ENCODE measurements around the gene NOL9. TPM values are rescaled to one million over a fixed set of nuclear protein-coding genes. Genes with fewer than 3 reads are reported as not detected.

The NOL9 gene
- total and polyA plus RNA-seq, 2 of the 13 experiments (the other 11 are each of a cell fraction or from before 2014, with no cell fraction given), result 18.0 to 24.7 TPM

DNA sequence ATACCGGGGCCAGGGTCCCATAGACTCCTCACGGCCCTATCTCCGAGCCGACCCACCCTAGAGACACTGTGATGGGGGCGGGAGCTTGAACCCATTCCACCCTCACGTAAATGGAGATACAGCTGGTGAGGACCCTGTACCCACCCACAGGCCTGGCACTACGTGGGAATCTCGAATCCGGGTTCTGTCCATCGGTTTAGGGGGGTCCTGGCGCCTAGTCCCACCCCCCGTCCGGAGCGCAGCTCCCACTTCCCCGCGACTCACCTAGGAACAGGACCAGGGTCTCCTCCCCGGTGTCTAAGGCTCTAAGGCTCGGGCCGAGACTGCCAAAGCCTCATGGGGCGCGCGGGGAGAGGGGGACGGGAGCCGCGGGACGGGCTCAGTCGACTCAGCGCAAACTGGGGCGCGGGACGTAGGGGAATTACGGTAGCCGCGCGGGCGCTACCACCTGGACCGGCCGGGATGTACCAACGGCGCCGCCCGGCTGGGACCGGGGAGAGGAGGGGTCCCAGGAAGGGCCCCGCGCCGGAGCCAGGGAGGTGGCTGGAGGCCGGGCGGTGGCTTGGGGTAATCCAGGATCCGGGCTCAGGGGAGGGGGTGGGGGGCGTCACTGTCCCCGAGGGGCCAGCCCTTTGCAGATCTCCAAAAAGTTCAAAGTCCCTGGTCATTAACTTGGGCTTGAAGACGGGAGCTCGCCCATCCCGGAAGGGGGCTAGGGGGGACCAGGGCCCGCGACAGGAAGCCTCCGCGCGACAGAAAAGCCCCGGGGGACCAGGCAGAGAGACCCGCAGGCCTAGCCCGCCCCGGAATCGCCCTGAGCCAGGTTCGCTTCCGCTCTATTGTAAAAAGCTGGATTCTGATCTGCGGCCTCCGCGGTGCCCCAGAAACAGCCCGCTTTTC lies 63.9 kb downstream of the NOL9 start (continued):
- TF ChIP-seq MYPOP (CRISPR knock-in tag; IDR thresholded peaks at IDR 0.05), result 0 out of 2 replicates have a peak, but pooled peaks have one; percentile 71
- TF ChIP-seq KMT2B (CRISPR knock-in tag; IDR thresholded peaks at IDR 0.05), result peak; percentile 34; the same call in 1 of the 2 replicates
- TF ChIP-seq ARID2 (CRISPR knock-in tag; IDR thresholded peaks at IDR 0.05; ENCODE audit: borderline replicate concordance), result peak; percentile 80
- TF ChIP-seq ZNF615 (CRISPR knock-in tag; IDR thresholded peaks at IDR 0.05; ENCODE audit: borderline replicate concordance), result no peak
- TF ChIP-seq HNRNPLL (IDR thresholded peaks at IDR 0.05; ENCODE audit: low read depth, low read length, poor library complexity, severe bottlenecking), result peak; percentile 84
- peak; percentile 55; the same call in 1 of the 2 replicates for TF ChIP-seq ZNF230 (CRISPR knock-in tag; IDR thresholded peaks at IDR 0.05)
- TF ChIP-seq YEATS2 (CRISPR knock-in tag; IDR thresholded peaks at IDR 0.05; ENCODE audit: borderline replicate concordance), result no peak
- no peak for TF ChIP-seq ZNF296 (CRISPR knock-in tag; conservative IDR thresholded peaks at IDR 0.05)
- TF ChIP-seq PHF5A (CRISPR knock-in tag; IDR thresholded peaks at IDR 0.05; ENCODE audit: low read depth, unreplicated experiment), result no peak
- TF ChIP-seq PITX1 (CRISPR knock-in tag; IDR thresholded peaks at IDR 0.05), result peak; percentile 47; the same call in 1 of the 2 replicates
- peak; percentile 80 for TF ChIP-seq RBFOX2 (IDR thresholded peaks at IDR 0.05; ENCODE audit: low read depth, low read length)
- no peak for TF ChIP-seq ZNF33B (CRISPR knock-in tag; IDR thresholded peaks at IDR 0.05)
- TF ChIP-seq RFX5 (IDR thresholded peaks at IDR 0.05; ENCODE audit: low read depth, low read length), result no peak
- no peak for TF ChIP-seq ZEB1 (IDR thresholded peaks at IDR 0.05; ENCODE audit: insufficient replicate concordance, low read depth)
- no peak for TF ChIP-seq ZNF317 (CRISPR knock-in tag; IDR thresholded peaks at IDR 0.05)
- no peak for TF ChIP-seq MEIS2 (CRISPR knock-in tag; IDR thresholded peaks at IDR 0.05)
- no peak for TF ChIP-seq BRCA1 (CRISPR knock-in tag; IDR thresholded peaks at IDR 0.05)
- no peak for TF ChIP-seq ZNF280D (CRISPR knock-in tag; IDR thresholded peaks at IDR 0.05)
- 0 out of 2 replicates have a peak, but pooled peaks have one; percentile 50 for TF ChIP-seq SNAPC2 (CRISPR knock-in tag; IDR thresholded peaks at IDR 0.05)
- TF ChIP-seq HNRNPH1 (optimal IDR thresholded peaks at IDR 0.05; ENCODE audit: low read depth, low read length), result no peak
- 0 out of 2 replicates have a peak, but pooled peaks have one; percentile 50 for TF ChIP-seq ZNF232 (CRISPR knock-in tag; IDR thresholded peaks at IDR 0.05; ENCODE audit: borderline replicate concordance)
- TF ChIP-seq ZNF607 (CRISPR knock-in tag; IDR thresholded peaks at IDR 0.05; ENCODE audit: borderline replicate concordance), result 0 out of 2 replicates have a peak, but pooled peaks have one; percentile 32
- no peak for TF ChIP-seq ZNF44 (CRISPR knock-in tag; IDR thresholded peaks at IDR 0.05)
- TF ChIP-seq RFX3 (CRISPR knock-in tag; IDR thresholded peaks at IDR 0.05), result no peak
- peak; percentile 17; the same call in 1 of the 2 replicates for TF ChIP-seq SOX5 (CRISPR knock-in tag; IDR thresholded peaks at IDR 0.05; ENCODE audit: borderline replicate concordance)
- TF ChIP-seq ELF4 (CRISPR knock-in tag; IDR thresholded peaks at IDR 0.05; ENCODE audit: borderline replicate concordance), result peak; percentile 84; the same call in 1 of the 2 replicates
